Endometrial microvascular endothelial cells (primary cell): ENCODE data around the gene TPSD1. TPM values are rescaled to one million over a fixed set of nuclear protein-coding genes. Genes with fewer than 3 reads are reported as not detected.
"Not testable (repeated sequence)": the region's sequence is repeated elsewhere in the genome, so short reads cannot be mapped to it uniquely, and the experiment has no call there.

ENCODE experiments used
- in situ Hi-C: cut with HindIII; loops from 2 replicates; pipeline ENCODE4 v1.10.0; 2017; ENCODE audit warnings: low sequenced_read_pairs, low pct_unique_long_range_greater_than_20kb; ENCODE audit errors: inconsistent ontology term
- total RNA-seq: library from RNA; depleted of rRNA; stranded (reverse); fragments of >200 nt; gene quantifications from one replicate; pipeline ENCODE4 v1.2.3, GENCODE V29; 2015; ENCODE audit errors: inconsistent ontology term

The TPSD1 gene
- total RNA-seq, 1 donor from 2014 or later = not detected

DNA sequence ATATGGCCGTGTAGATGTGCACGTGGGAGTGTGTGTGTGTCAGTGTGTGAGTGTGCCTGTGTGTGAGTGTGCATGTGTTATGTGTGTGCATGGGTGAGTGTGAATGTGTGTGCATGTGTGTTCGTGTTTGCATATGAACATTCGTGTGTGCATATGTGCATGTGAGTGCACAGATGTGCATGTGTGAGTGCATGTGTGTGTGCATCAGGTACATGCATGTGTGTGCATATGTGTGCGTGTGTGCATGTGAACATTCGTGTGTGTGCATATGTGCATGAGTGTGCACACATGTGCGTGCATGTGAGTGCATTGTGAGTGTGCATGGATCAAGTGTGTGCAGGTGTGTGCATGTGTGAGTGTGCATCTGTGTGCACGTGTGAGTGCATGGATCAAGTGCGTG is 17.9 kb upstream of the TPSD1 start:
- in situ Hi-C loops = no loop called here

DNA sequence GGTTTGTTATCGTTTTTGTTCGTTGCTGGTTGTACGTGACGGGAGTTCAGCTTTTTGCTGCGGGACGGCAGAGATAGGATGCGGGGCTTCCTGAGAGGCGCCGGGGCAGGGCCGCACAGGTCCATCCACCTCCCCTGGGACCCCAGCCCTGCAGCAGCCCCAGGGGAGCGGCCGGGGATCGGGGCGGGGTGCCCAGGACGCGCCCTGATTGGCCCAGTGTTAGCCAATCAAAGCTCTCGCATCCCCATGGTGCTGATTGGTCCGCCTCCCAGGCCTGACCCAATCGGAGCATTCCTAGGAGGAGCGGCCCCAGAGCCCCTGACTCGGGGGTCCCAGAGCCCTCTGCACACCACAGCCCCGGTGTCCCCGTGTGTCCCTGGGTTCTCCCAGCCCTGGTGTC is 17.0 kb upstream of the TPSD1 start:
- in situ Hi-C loops = not testable (repeated sequence)

GRCh38 chr16:1239575-1239974 is 16.3 kb upstream of the TPSD1 start:
- in situ Hi-C loops = not testable (repeated sequence)

DNA sequence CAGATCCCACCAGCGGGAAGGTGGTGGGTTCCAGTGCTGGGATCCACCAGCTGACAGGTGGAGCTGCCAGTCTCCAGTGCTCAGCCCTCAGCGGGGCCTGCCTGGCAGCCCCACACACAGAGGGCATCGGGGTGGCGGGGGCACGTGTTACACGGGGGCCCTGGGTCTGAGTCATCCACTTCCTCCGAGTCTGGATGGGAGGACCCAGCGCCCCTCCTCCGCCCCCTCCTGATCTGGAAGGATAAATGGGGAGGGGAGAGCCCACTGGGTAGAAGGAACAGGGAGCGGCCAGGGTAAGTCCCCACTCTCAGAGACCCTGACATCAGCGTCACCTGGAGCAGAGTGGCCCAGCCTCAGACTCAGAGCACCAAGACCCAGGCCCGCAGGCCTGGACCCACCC is 15.4 kb upstream of the TPSD1 start, which contains the start of gene TPSAB1:
Gene TPSAB1 (plus strand): TSS at position 270 of the 400 bp plus-strand sequence. CDS start 234 bp downstream, outside the sequence.
- in situ Hi-C loops = not testable (repeated sequence)

GRCh38 chr16:1241081-1241480 is 14.8 kb upstream of the TPSD1 start:
- in situ Hi-C loops = not testable (repeated sequence)

- in situ Hi-C loops = not testable (repeated sequence)
Measured at GRCh38 chr16:1243363-1243762, 12.5 kb upstream of the TPSD1 start.

GRCh38 chr16:1243907-1244850 is 11.7 kb upstream of the TPSD1 start:
- in situ Hi-C loops = not testable (repeated sequence)

- in situ Hi-C loops = no loop called here
Measured at GRCh38 chr16:1244881-1245280, 11.0 kb upstream of the TPSD1 start.

GRCh38 chr16:1245452-1246020 is 10.3 kb upstream of the TPSD1 start:
- in situ Hi-C loops = no loop called here

DNA sequence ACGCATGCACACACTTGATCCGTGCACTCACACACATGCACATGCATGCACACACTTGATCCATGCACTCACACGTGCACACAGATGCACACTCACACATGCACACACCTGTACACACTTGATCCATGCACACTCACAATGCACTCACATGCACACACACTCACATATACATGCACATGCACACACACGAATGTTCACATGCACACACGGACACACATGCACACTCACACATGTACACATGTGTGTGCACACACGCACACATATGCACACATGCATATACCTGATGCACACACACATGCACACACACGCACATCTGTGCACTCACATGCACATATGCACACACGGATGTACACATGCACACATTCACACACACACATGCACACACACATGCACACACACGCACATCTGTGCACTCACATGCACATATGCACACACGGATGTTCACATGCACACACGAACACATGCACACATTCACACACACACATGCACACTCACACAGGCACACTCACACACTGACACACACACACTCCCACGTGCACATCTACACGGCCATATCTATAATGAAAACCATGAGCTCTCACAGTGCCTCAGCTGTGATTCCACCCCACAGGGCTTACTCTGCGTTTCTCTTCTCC is 7.8 kb upstream of the TPSD1 start:
- in situ Hi-C loops = not testable (repeated sequence)

DNA sequence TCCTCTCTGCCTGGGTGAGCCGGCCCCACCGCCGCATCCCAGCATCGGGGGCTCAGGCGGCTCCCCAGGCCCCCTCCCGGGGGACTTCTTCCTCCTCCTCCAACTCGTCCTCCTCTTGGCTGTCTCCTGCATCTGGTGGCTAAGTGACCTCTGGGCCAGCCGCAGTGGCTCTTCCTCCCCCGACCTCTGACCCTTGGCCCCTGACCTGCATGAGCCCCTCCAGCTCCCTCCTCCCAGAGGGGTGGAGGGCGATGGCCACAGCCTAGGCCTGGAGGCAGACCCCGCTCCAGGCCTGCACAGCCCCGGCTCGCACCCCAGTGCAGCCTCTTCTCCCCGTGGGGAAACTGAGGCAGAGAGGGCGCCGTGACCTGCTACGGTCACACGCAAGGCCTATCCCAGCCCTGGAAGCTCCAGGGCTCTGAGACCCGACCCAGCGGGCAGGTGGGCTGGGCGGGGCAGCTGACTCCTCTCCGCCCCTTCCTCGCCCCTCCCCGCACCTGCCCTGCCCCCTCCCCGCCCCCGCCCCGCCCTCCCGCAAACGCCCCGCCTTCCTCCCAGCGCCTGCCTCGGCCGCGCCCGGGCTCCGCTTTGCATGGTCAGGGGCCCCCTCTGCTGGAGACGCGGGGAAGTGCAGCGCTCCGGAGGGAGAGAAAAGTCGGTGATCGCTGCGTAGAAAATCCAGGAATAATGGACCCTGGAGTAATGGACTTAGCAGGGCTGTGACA is 6.7 kb upstream of the TPSD1 start:
- in situ Hi-C loops = not testable (repeated sequence)

GRCh38 chr16:1253701-1254364 is 2.0 kb upstream of the TPSD1 start:
- in situ Hi-C loops = not testable (repeated sequence)

GRCh38 chr16:1254821-1255220 is 1.0 kb upstream of the TPSD1 start:
- in situ Hi-C loops = not testable (repeated sequence)

DNA sequence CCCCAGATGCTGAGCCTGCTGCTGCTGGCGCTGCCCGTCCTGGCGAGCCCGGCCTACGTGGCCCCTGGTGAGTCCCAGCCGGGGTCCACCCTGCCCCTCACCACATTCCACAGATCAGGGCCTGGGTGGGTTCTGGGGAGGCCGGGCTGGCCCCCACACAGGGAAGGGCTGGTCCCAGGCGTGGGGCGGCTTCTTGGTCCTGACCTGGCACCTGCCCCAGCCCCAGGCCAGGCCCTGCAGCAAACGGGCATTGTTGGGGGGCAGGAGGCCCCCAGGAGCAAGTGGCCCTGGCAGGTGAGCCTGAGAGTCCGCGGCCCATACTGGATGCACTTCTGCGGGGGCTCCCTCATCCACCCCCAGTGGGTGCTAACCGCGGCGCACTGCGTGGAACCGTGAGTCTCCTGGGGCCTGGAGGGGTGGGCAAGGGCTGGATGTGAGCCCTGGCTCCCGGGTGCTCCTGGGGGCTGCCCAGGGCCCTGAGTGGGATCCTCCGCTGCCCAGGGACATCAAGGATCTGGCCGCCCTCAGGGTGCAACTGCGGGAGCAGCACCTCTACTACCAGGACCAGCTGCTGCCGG is 516 bp downstream of the TPSD1 start:
- in situ Hi-C loops = not testable (repeated sequence)

DNA sequence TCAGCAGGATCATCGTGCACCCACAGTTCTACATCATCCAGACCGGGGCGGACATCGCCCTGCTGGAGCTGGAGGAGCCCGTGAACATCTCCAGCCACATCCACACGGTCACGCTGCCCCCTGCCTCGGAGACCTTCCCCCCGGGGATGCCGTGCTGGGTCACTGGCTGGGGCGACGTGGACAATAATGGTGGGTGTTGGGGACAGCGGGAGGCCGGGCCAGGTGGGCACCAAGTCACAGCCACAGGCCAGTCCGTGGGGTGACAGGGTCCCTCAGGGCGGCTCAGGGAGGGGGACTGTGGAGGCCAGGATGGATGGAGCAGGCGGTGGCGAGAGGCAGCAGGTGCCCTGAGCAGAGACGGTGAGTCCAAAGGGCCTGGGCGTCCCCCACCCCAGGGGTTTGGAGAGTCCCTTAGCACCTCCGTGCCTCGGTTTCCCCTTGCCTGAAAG is 1.0 kb downstream of the TPSD1 start:
- in situ Hi-C loops = no loop called here

DNA sequence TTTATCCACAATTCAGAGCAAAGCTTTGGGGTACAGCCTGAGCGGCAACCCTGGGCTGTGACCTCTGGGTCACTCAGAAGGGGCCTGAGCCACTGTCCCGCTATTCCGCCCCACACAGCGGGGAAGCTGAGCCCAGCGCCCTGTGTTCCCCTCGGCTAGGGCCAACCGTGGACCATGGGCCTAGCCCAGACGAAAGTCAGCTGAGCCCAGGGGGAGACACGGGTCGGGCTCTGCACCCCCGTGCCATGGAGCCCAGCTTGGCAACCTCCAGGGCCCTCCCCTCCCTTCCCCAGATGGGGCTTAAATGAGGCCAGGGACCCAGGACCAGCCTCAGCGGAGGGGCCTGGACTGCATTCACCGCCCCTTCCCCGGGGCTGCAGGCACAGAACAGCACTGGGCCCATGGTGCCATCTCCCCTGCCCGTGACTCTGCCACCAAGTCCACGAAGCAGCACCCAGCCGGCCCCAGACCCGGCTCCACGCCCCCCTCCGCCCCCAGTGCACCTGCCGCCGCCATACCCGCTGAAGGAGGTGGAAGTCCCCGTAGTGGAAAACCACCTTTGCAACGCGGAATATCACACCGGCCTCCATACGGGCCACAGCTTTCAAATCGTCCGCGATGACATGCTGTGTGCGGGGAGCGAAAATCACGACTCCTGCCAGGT is 1.8 kb downstream of the TPSD1 start:
- in situ Hi-C loops = no loop called here

GRCh38 chr16:1258225-1258600 is 2.3 kb downstream of the TPSD1 start:
- in situ Hi-C loops = no loop called here
